ENCODE data around the gene HIC2.
A peak's percentile ranks its signal among the peaks of the same experiment; 100 is the strongest.

The HIC2 gene

DNA sequence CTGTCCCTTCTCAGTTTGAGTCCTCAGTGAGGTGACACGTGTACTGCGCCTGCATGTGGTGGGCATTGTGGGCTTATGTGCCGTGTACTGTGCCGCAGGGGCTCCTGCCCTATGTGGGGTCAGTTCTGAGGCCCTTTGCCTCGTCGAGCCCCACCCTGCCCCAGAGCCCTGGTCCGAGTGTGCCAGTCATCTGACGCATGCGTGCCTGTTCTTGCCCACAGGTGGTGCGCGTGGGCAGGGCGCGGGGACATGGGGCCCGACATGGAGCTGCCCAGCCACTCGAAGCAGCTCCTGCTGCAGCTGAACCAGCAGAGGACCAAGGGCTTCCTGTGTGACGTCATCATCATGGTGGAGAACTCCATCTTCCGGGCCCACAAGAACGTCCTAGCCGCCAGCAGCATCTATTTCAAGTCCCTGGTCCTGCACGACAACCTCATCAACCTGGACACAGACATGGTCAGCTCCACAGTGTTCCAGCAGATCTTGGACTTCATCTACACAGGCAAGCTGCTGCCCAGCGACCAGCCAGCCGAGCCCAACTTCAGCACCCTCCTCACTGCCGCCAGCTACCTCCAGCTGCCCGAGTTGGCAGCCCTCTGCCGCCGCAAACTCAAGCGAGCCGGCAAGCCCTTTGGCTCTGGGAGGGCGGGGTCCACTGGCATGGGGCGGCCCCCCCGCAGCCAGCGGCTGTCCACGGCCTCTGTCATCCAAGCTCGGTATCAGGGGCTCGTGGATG lies 27.7 kb downstream of the HIC2 start:
- no peak for TF ChIP-seq CTCF (IDR thresholded peaks at IDR 0.05; ENCODE audit: low read depth, low read length)
- H3K4me3 ChIP-seq (replicated peaks in 1 of 2; ENCODE audit: low read depth in 2 of 2, low read length in 2 of 2): no peak overlapping the region
- no peak for DNase-seq (ENCODE audit: low read depth in 2 of 2)

DNA sequence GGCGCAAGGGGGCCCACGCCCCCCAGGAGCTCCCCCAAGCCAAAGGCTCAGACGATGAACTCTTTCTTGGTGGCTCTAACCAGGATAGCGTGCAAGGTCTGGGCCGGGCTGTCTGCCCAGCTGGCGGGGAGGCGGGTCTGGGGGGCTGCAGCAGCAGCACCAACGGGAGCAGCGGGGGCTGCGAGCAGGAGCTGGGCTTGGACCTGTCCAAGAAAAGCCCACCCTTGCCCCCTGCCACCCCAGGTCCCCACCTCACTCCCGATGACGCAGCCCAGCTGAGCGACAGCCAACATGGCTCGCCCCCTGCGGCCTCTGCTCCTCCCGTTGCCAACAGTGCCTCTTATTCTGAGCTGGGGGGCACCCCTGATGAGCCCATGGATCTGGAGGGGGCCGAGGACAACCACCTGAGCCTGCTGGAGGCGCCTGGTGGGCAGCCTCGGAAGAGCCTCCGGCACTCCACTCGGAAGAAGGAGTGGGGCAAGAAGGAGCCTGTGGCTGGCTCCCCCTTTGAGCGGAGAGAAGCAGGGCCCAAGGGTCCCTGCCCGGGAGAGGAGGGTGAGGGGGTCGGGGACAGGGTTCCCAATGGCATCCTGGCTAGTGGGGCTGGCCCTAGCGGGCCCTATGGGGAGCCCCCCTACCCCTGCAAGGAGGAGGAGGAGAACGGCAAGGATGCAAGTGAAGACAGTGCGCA lies 28.4 kb downstream of the HIC2 start:
- H3K4me3 ChIP-seq (replicated peaks in 1 of 2; ENCODE audit: low read depth in 2 of 2, low read length in 2 of 2): no peak overlapping the region
- TF ChIP-seq CTCF (IDR thresholded peaks at IDR 0.05; ENCODE audit: low read depth, low read length): no peak
- DNase-seq (ENCODE audit: low read depth in 2 of 2): no peak

GRCh38 chr22:21446128-21446826 lies 29.1 kb downstream of the HIC2 start:
- no peak for TF ChIP-seq CTCF (IDR thresholded peaks at IDR 0.05; ENCODE audit: low read depth, low read length)
- DNase-seq (ENCODE audit: low read depth in 2 of 2): no peak
- no peak overlapping the region for H3K4me3 ChIP-seq (replicated peaks in 1 of 2; ENCODE audit: low read depth in 2 of 2, low read length in 2 of 2)

DNA sequence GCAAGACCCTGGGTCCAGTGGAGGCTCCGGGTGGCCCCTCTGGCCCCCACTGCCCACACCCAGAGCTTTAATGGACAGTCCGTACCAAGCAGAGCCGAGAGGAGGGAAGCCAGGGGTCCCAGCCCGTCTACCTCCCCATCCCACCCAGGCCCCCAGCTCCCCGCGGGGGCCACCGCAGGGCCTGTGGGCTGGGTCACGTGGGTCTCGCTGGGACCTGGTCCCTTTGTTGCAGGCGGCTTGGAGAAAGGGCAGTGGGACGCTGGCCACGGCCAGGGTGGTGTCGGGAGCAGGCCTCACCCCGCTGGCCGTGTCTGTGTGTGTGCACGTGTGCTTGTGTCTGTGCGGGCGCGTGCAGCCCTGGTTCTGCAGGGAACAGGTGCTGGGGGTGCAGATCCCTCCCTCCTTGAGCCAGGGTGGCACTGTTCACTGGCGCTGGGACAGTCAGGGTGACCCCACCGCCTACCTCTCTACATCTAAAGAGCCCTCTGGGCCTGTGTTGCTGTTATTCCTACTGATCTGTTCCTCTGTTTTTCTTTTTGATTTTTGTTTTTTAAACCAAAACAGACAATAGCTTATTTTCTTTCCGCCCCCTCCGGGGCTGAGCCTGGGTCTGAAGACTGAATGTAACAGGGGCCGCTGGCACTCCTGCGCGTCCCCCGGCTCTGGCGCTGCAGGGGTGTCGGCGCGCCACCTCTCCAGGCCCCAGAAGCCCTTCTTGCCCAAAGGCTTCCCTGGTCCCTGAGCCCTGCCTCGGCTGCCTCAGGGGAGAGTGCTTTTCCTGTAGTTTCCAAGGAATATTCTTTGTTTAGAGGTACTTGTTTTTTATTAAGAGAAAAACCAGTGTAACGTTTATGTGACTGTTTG lies 29.9 kb downstream of the HIC2 start:
- DNase-seq (ENCODE audit: low read depth in 2 of 2): no peak
- no peak overlapping the region for H3K4me3 ChIP-seq (replicated peaks in 1 of 2; ENCODE audit: low read depth in 2 of 2, low read length in 2 of 2)
- no peak for TF ChIP-seq CTCF (IDR thresholded peaks at IDR 0.05; ENCODE audit: low read depth, low read length)

GRCh38 chr22:21447694-21448402 lies 30.7 kb downstream of the HIC2 start:
- TF ChIP-seq CTCF (IDR thresholded peaks at IDR 0.05; ENCODE audit: low read depth, low read length): peak; percentile 7
- no peak for DNase-seq (ENCODE audit: low read depth in 2 of 2)
- no peak overlapping the region for H3K4me3 ChIP-seq (replicated peaks in 1 of 2; ENCODE audit: low read depth in 2 of 2, low read length in 2 of 2)

Data from cardiac fibroblast (primary cell).